Caki2 (cell line): ENCODE measurements around the gene CLEC20A. TPM values are rescaled to one million over a fixed set of nuclear protein-coding genes. Genes with fewer than 3 reads are reported as not detected.

Experiments
- DNase-seq: peaks from one replicate; pipeline ENCODE4 v3.0.0-alpha.2; 2015; ENCODE audit warnings: low read depth
- in situ Hi-C: cut with HindIII; loops from 2 replicates; pipeline ENCODE4 v1.10.0; 2016; ENCODE audit warnings: low sequenced_read_pairs, low pct_unique_long_range_greater_than_20kb, mixed read lengths
- total RNA-seq: library from RNA; depleted of rRNA; stranded (reverse); fragments of >200 nt; shearing (Covaris generic); gene quantifications from 2 replicates; pipeline ENCODE4 v1.2.3, GENCODE V29; 2014; ENCODE audit warnings: low replicate concordance

Gene CLEC20A
- total RNA-seq, 1 experiment from 2014 or later: not detected

GRCh38 chr1:178489399-178489798 lies 7.4 kb downstream of the CLEC20A start:
- DNase-seq: no peak
- in situ Hi-C loops: no loop called here

DNA sequence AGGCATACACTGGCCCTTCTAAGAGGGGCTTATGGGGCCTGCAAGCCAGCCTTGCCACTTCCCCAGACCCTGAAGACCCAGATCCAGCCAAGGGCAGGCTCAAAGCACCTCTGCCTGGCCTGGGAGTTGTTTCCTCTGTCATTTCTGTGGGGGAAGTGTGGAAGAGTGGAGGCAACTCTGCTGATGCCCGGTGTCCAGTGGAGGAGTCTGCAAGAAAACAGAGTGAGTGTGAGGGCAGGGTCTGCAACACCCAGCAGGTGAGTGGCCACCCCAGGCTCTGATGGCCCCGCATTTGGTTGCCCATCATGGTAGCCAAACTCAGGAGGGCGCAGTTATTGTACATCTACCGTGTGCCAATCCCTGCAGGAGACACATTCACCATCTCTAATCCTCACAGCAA lies 8.4 kb downstream of the CLEC20A start:
- in situ Hi-C loops: no loop called here
- DNase-seq: no peak

- DNase-seq: no peak
- in situ Hi-C loops: no loop called here
These were observed 9.6 kb downstream of the CLEC20A start for GRCh38 chr1:178487070-178487615.

- no peak for DNase-seq
- in situ Hi-C loops: no loop called here
These were observed 10.4 kb downstream of the CLEC20A start for GRCh38 chr1:178486100-178487069.

GRCh38 chr1:178485541-178485981 lies 11.2 kb downstream of the CLEC20A start:
- no peak for DNase-seq
- in situ Hi-C loops: no loop called here

DNA sequence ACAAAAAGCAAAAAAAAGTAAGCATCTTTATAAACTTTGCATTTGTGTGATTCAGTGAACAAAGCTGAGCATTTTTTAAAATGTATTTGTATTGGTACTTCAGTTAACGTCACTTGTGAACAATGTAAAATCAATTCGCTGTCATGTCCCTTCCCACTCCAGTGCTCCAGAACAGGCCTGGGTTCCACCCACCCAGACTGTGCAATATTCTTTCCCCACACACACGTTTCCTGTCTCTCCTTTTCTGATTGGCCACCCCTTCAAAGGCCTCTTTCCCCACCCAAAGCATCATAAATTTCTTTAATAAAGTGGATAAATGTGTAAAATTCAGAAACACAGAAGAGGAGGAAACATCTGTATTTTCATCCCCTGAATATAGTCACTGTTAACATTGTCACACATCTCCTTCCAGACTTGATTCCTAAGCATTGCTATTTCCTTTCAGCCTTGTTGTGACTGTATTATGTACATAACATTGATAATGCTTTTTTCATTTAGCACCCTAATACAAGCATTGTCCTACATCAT lies 12.0 kb downstream of the CLEC20A start:
- no peak for DNase-seq
- in situ Hi-C loops: no loop called here

DNA sequence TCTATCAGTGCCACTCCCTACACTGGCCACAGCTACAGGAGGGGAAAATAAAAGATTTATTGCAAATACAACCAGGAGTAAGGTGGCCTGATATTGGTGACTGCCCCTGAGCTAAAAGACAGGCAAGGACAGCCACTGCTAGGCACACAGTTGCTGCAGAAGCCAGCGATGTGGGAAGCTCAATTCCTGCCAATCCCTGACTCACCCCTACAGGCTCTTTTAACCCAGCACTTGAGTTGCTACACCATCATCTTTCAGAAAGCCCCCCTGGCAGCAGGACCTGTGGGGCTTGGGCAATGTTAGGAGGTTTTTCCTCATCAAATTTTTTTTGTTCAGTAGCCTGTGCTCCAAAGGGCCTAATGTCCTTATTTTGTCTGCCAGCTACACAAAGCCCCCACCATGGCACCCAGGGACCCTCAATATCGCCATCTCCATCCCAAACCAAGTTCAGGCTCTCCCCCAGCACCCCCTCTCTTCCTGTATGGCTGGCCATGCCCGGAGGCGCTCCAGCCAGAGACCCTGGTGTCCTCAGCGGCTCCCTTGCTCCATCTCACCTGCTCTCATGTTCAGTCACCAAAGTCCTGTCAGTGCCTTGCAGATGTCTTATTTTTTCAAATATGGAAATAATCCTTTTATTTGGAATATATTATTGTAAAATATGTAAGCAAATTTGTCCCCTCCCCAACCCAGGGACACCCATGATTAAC lies 13.4 kb downstream of the CLEC20A start:
- in situ Hi-C loops: no loop called here
- DNase-seq: no peak

- in situ Hi-C loops: no loop called here
- DNase-seq: no peak
These were observed 18.9 kb downstream of the CLEC20A start for GRCh38 chr1:178477841-178478240.

- in situ Hi-C loops: no loop called here
- DNase-seq: no peak
These were observed 19.4 kb downstream of the CLEC20A start for GRCh38 chr1:178477373-178477772.

- in situ Hi-C loops: no loop called here
These were observed 24.2 kb downstream of the CLEC20A start for GRCh38 chr1:178472531-178472930.

DNA sequence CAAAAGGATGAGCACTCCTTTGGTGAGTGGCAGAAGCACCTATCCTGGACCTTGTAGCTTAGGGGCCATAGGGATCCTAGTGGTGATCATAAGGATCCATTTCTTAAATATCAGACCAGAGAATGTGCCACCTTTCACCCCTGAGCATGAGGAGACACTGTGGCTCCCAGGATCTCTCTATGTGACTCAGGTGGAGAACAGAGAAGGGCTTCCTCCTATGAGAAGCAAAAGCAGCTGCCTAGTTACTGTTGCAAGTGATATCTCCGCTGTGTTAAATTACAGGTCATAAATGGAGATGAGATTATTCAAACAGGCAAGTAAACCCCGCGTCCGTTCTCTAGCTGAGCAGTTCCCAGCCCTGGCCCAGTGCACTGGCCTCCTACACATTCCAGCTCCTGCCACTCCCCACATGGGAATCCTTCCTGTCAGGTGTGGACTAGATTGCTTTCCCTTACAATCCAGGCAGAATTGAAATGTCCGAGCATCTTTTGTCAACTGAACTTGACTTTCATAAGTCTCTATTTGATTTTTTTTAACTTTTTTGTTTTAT lies 26.3 kb downstream of the CLEC20A start:
- in situ Hi-C loops: no loop called here
- no peak for DNase-seq

More at GRCh38 chr1:178472531-178472930, 24.2 kb downstream of the CLEC20A start:
- DNase-seq: no peak

DNA sequence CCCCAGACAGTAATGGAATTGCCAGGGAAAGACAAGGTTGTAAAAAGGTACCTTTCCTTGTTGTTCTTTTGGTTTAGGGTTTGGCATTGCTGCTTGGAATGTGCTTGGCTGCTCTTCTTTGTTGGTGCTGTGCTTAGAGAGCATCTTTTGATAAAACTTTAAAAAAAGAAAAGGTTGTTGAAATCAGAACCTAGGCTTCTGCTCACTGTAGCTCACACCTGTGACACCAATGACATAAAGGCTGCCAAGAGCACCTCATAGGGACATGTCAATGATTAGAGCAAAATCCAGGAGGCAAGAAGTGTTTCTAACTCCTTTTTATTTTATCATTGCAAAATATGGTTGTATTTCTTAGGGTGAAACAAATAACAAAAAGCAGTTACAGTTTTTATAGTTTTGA lies 28.9 kb downstream of the CLEC20A start:
- in situ Hi-C loops: no loop called here
- DNase-seq: no peak

GRCh38 chr1:178465011-178465410 lies 31.8 kb downstream of the CLEC20A start:
- in situ Hi-C loops: no loop called here
- DNase-seq: no peak

GRCh38 chr1:178464566-178464965 lies 32.2 kb downstream of the CLEC20A start:
- in situ Hi-C loops: no loop called here
- DNase-seq: no peak

- no peak for DNase-seq
- in situ Hi-C loops: no loop called here
These were observed 32.6 kb downstream of the CLEC20A start for GRCh38 chr1:178464141-178464540.

- in situ Hi-C loops: no loop called here
These were observed 35.1 kb downstream of the CLEC20A start for GRCh38 chr1:178461701-178462100.

GRCh38 chr1:178461104-178461503 lies 35.7 kb downstream of the CLEC20A start:
- in situ Hi-C loops: no loop called here
- no peak for DNase-seq

More at GRCh38 chr1:178461701-178462100, 35.1 kb downstream of the CLEC20A start:
- DNase-seq: no peak

- in situ Hi-C loops: no loop called here
These were observed 38.6 kb downstream of the CLEC20A start for GRCh38 chr1:178458203-178458602.

More at GRCh38 chr1:178458203-178458602, 38.6 kb downstream of the CLEC20A start:
- no peak for DNase-seq
